GM23338 (cell line): ENCODE data around the gene SLC43A3. TPM values are rescaled to one million over a fixed set of nuclear protein-coding genes. Genes with fewer than 3 reads are reported as not detected.

Source experiments
- ATAC-seq: fragments of 200-7000 bp; cut with Tn5 transposase; 3 replicates; pipeline ENCODE4 v1.9.1; 2020
- DNase-seq: peaks from one replicate; pipeline ENCODE4 v3.0.0-alpha.2; 2015; ENCODE audit warnings: low spot score
- H2AFZ ChIP-seq: fragments of 200-600 bp; sonication (generic); 2 replicates; pipeline ENCODE4 v1.8.0; 2016; ENCODE audit warnings: antibody characterized with exemption, mild to moderate bottlenecking, moderate library complexity
- H3F3A ChIP-seq: fragments of 200-600 bp; sonication (generic); replicated peaks from 2 replicates; pipeline ENCODE4 v1.8.0; 2017; ENCODE audit warnings: antibody characterized with exemption, mixed run types, low read depth
- H3K27ac ChIP-seq: fragments of 200-600 bp; sonication (generic); 2 replicates; pipeline ENCODE4 v1.6.1; 2016; ENCODE audit warnings: low read depth
- H3K27me3 ChIP-seq: fragments of 200-600 bp; sonication (generic); 2 replicates; pipeline ENCODE4 v1.8.0; 2016; ENCODE audit warnings: mild to moderate bottlenecking, mixed run types, moderate library complexity; ENCODE audit not compliant: insufficient read depth
- H3K36me3 ChIP-seq: fragments of 200-600 bp; sonication (generic); 2 replicates; pipeline ENCODE4 v1.8.0; 2016; ENCODE audit warnings: mild to moderate bottlenecking; ENCODE audit not compliant: insufficient read depth
- H3K4me1 ChIP-seq: fragments of 200-600 bp; sonication (generic); 2 replicates; pipeline ENCODE4 v1.8.0; 2016; ENCODE audit warnings: mild to moderate bottlenecking, moderate library complexity; ENCODE audit not compliant: insufficient read depth
- H3K4me2 ChIP-seq: fragments of 200-600 bp; sonication (generic); 2 replicates; pipeline ENCODE4 v1.7.1; 2017; ENCODE audit warnings: mixed run types
- H3K4me3 ChIP-seq: fragments of 200-600 bp; sonication (generic); 2 replicates; pipeline ENCODE4 v1.6.1; 2016; ENCODE audit warnings: mixed run types
- H3K79me2 ChIP-seq: fragments of 200-600 bp; sonication (generic); replicated peaks from 2 replicates; pipeline ENCODE4 v1.8.0; 2017; ENCODE audit warnings: mild to moderate bottlenecking; ENCODE audit not compliant: insufficient read depth
- H3K9me2 ChIP-seq: fragments of 200-600 bp; sonication (generic); 2 replicates; pipeline ENCODE4 v1.8.0; 2017; ENCODE audit not compliant: insufficient read depth
- H4K20me1 ChIP-seq: fragments of 200-600 bp; sonication (generic); replicated peaks from 2 replicates; pipeline ENCODE4 v1.8.0; 2017; ENCODE audit warnings: mild to moderate bottlenecking; ENCODE audit not compliant: insufficient read depth
- H3K27ac Mint-ChIP-seq: 2 replicates; pipeline ENCODE4 v1.8.0; 2020; ENCODE audit warnings: inconsistent platforms, mild to moderate bottlenecking, moderate library complexity, mixed read lengths
- H3K27me3 Mint-ChIP-seq: 3 replicates; pipeline ENCODE4 v1.8.0; 2022; ENCODE audit warnings: low read depth, mild to moderate bottlenecking, moderate library complexity, mixed read lengths, inconsistent platforms; ENCODE audit not compliant: insufficient read depth, poor library complexity
- H3K36me3 Mint-ChIP-seq: 3 replicates; pipeline ENCODE4 v1.8.0; 2021; ENCODE audit warnings: low read depth, mild to moderate bottlenecking, inconsistent platforms, moderate library complexity, mixed read lengths
- H3K4me1 Mint-ChIP-seq: 3 replicates; pipeline ENCODE4 v1.8.0; 2020; ENCODE audit warnings: mild to moderate bottlenecking, inconsistent platforms, mixed read lengths
- H3K4me3 Mint-ChIP-seq: 3 replicates; pipeline ENCODE4 v1.8.0; 2021; ENCODE audit warnings: moderate library complexity, mild to moderate bottlenecking, inconsistent platforms, mixed read lengths
- H3K9me3 Mint-ChIP-seq: 3 replicates; pipeline ENCODE4 v1.8.0; 2020; ENCODE audit warnings: moderate library complexity, mild to moderate bottlenecking, inconsistent platforms, mixed read lengths
- CREB1 ChIP-seq: fragments of 250-450 bp; sonication (Bioruptor Pico); IDR thresholded peaks from 2 replicates; pipeline ENCODE4 v1.5.0; 2020; ENCODE audit warnings: low read depth, mild to moderate bottlenecking, moderate library complexity
- EZH2 ChIP-seq: fragments of 200-600 bp; sonication (generic); IDR thresholded peaks from one replicate; pipeline ENCODE4 v1.8.0; 2017; ENCODE audit warnings: antibody characterized with exemption, mild to moderate bottlenecking, low read depth; ENCODE audit not compliant: unreplicated experiment
- EZH2phosphoT487 ChIP-seq: fragments of 200-600 bp; sonication (generic); IDR thresholded peaks from one replicate; pipeline ENCODE4 v1.8.1; 2018; ENCODE audit warnings: antibody characterized with exemption; ENCODE audit not compliant: unreplicated experiment
- JUNB ChIP-seq: IDR thresholded peaks from one replicate; pipeline ENCODE4 v1.6.1; 2016; ENCODE audit warnings: antibody characterized with exemption; ENCODE audit not compliant: unreplicated experiment
- NANOG ChIP-seq: IDR thresholded peaks from 2 replicates; pipeline ENCODE4 v1.6.1; 2016; ENCODE audit warnings: antibody characterized with exemption, borderline replicate concordance
- POLR2AphosphoS5 ChIP-seq: IDR thresholded peaks from 2 replicates; pipeline ENCODE4 v1.6.1; 2016; ENCODE audit warnings: antibody characterized with exemption, low read depth
- REST ChIP-seq: IDR thresholded peaks from one replicate; pipeline ENCODE4 v1.6.1; 2018; ENCODE audit warnings: antibody characterized with exemption; ENCODE audit not compliant: unreplicated experiment
- STAT1 ChIP-seq: IDR thresholded peaks from one replicate; pipeline ENCODE4 v1.6.1; 2016; ENCODE audit warnings: antibody characterized with exemption; ENCODE audit not compliant: unreplicated experiment
- ZNF114 ChIP-seq: fragments of 250-450 bp; sonication (Bioruptor Pico); IDR thresholded peaks from 2 replicates; pipeline ENCODE4 v1.5.0; 2020; ENCODE audit warnings: mild to moderate bottlenecking, moderate library complexity
- ZNF331 ChIP-seq: fragments of 250-450 bp; sonication (Bioruptor Pico); IDR thresholded peaks from 2 replicates; pipeline ENCODE4 v1.5.0; 2020; ENCODE audit warnings: low read depth, mild to moderate bottlenecking, moderate library complexity
- ZNF462 ChIP-seq: fragments of 250-450 bp; sonication (Bioruptor Pico); IDR thresholded peaks from 2 replicates; pipeline ENCODE4 v1.5.0; 2020; ENCODE audit warnings: mild to moderate bottlenecking, moderate library complexity
- polyA plus RNA-seq: library from polyadenylated mRNA; unstranded; fragments of >200 nt; fragmentation: Nextera tagmentation; extraction: Ambion mirVana; gene quantifications from 2 replicates; pipeline ENCODE4 v1.2.1, GENCODE V29; 2016
- total RNA-seq: library from RNA; depleted of rRNA; stranded (reverse); fragments of >200 nt; shearing (Covaris generic); gene quantifications from 2 replicates; pipeline ENCODE4 v1.2.3, GENCODE V29; 2014

The SLC43A3 gene
- total and polyA plus RNA-seq, 2 experiments from 2014 or later = 14.3 to 24.8 TPM

- no peaks in the 10 kb centered on the region; the same call in 2 of the 3 replicates for H3K9me3 Mint-ChIP-seq
- ATAC-seq (no peak), DNase-seq (no peak)
- Histone ChIP-seq H3K4me3 (no peak overlapping the region), H3K4me1 (no peaks in the 10 kb centered on the region), H3K36me3 (no peaks in the 10 kb centered on the region), H3K27ac (no peak overlapping the region), H2AFZ (no peak overlapping the region), H4K20me1 (no peaks in the 10 kb centered on the region), H3F3A (no peaks in the 10 kb centered on the region), H3K79me2 (no peaks in the 10 kb centered on the region), H3K27me3 (no peaks in the 10 kb centered on the region), H3K4me2 (no peak overlapping the region), H3K9me2 (no peaks in the 10 kb centered on the region)
- no peak overlapping the region for H3K27ac Mint-ChIP-seq
- peaks cover 2% of the 10 kb centered on the region for H3K27me3 Mint-ChIP-seq
- TF ChIP-seq JUNB (no peak), CREB1 (no peak), EZH2phosphoT487 (no peak), POLR2AphosphoS5 (no peak), ZNF331 (CRISPR knock-in tag) (no peak), REST (no peak), STAT1 (no peak), NANOG (no peak), ZNF114 (CRISPR knock-in tag) (no peak), EZH2 (no peak), ZNF462 (no peak)
- H3K4me3 Mint-ChIP-seq = no peak overlapping the region
- H3K4me1 Mint-ChIP-seq = no peaks in the 10 kb centered on the region
- H3K36me3 Mint-ChIP-seq = no peaks in the 10 kb centered on the region
Observed at GRCh38 chr11:57436031-57436430, 9.1 kb upstream of the SLC43A3 start.
